SK-N-SH (cell line): Measurements from ENCODE around the gene RPL3. TPM values are rescaled to one million over a fixed set of nuclear protein-coding genes. Genes with fewer than 3 reads are reported as not detected.

ENCODE experiments used
- CTCF ChIA-PET: fragments of 300-600, 350-600 bp; formaldehyde crosslinking; extraction: SDS; loops from one replicate; lab custom pipeline; 2021; lab: Yijun Ruan, JAX
- POLR2A ChIA-PET: fragments of 350-600 bp; sonication (Branson Sonifier 250); formaldehyde crosslinking; extraction: SDS; loops from one replicate; lab custom pipeline; 2020; ENCODE audit warnings: antibody characterized with exemption, inconsistent platforms; lab: Yijun Ruan, JAX
- DNase-seq: peaks from one replicate; pipeline ENCODE4 v3.0.0; 2012
- H2AFZ ChIP-seq: fragments of 200-600 bp; sonication (generic); 2 replicates; pipeline ENCODE4 v1.8.1; 2016; ENCODE audit warnings: antibody characterized with exemption, mild to moderate bottlenecking, low read depth
- H3F3A ChIP-seq: fragments of 200-600 bp; sonication (generic); replicated peaks from 2 replicates; pipeline ENCODE3; 2016; ENCODE audit warnings: antibody characterized with exemption, mild to moderate bottlenecking; ENCODE audit not compliant: insufficient read depth
- H3K27ac ChIP-seq, 2 experiments: fragments of 200-500 bp in 1 of 2; fragments of 200-600 bp in 1 of 2; sonication (Bioruptor generic) in 1 of 2; sonication (generic), shearing (Covaris generic) in 1 of 2; 2 replicates each; pipeline versions ENCODE4 v1.5.1 to v1.6.1; 2014 to 2016; ENCODE audit warnings: low read depth in 2 of 2, inconsistent platforms in 1 of 2, low read length in 1 of 2, mild to moderate bottlenecking in 1 of 2, mixed read lengths in 1 of 2
- H3K27me3 ChIP-seq: fragments of 200-600 bp; sonication (generic), shearing (Covaris generic); 2 replicates; pipeline ENCODE4 v1.6.1; 2016; ENCODE audit warnings: mixed run types; ENCODE audit not compliant: insufficient read depth
- H3K36me3 ChIP-seq, 2 experiments: fragments of 200-500 bp in 1 of 2; fragments of 200-600 bp in 1 of 2; sonication (Bioruptor generic) in 1 of 2; sonication (generic) in 1 of 2; replicated peaks in 1 of 2; 2 replicates each; pipeline versions ENCODE3 to v1.5.1; 2014 to 2016; ENCODE audit warnings: low read length in 1 of 2, mild to moderate bottlenecking in 1 of 2; ENCODE audit not compliant: insufficient read depth in 2 of 2, control insufficient read depth in 1 of 2
- H3K4me1 ChIP-seq, 2 experiments: fragments of 200-500 bp in 1 of 2; fragments of 200-600 bp in 1 of 2; sonication (Bioruptor generic) in 1 of 2; sonication (generic), shearing (Covaris generic) in 1 of 2; 2 replicates each; pipeline versions ENCODE4 v1.5.1 to v1.6.1; 2014 to 2016; ENCODE audit warnings: low read depth in 1 of 2, low read length in 1 of 2, mixed run types in 1 of 2; ENCODE audit not compliant: insufficient read depth in 2 of 2, control insufficient read depth in 1 of 2
- H3K4me2 ChIP-seq: fragments of 200-600 bp; sonication (generic), shearing (Covaris generic); 2 replicates; pipeline ENCODE4 v1.6.1; 2017; ENCODE audit warnings: mixed run types
- H3K4me3 ChIP-seq, 2 experiments: fragments of 200-500 bp in 1 of 2; fragments of 200-600 bp in 1 of 2; sonication (Bioruptor generic) in 1 of 2; sonication (generic), shearing (Covaris generic) in 1 of 2; 2 replicates each; pipeline versions ENCODE4 v1.5.1 to v1.8.1; 2014 to 2016; ENCODE audit warnings: low read depth in 2 of 2, inconsistent platforms in 1 of 2, low read length in 1 of 2, mild to moderate bottlenecking in 1 of 2, mixed read lengths in 1 of 2, moderate library complexity in 1 of 2
- H3K79me2 ChIP-seq: fragments of 200-600 bp; sonication (generic); 2 replicates; pipeline ENCODE4 v1.8.1; 2017; ENCODE audit warnings: mild to moderate bottlenecking; ENCODE audit not compliant: insufficient read depth
- H3K9ac ChIP-seq: fragments of 200-600 bp; sonication (generic); 2 replicates; pipeline ENCODE4 v1.6.1; 2017; ENCODE audit warnings: mixed run types
- H3K9me2 ChIP-seq: fragments of 200-600 bp; sonication (generic); 2 replicates; pipeline ENCODE4 v1.6.1; 2017; ENCODE audit warnings: mixed run types
- H3K9me3 ChIP-seq: fragments of 200-600 bp; sonication (generic); 2 replicates; pipeline ENCODE4 v1.6.1; 2017; ENCODE audit warnings: mixed run types, mild to moderate bottlenecking, moderate library complexity
- H4K20me1 ChIP-seq: fragments of 200-600 bp; sonication (generic); 2 replicates; pipeline ENCODE4 v1.6.1; 2017; ENCODE audit warnings: mild to moderate bottlenecking, mixed run types; ENCODE audit not compliant: insufficient read depth
- CHD2 ChIP-seq: fragments of 150-350 bp; IDR thresholded peaks from 2 replicates; pipeline ENCODE4 v1.6.1; 2018; ENCODE audit warnings: low read length; ENCODE audit not compliant: partially characterized antibody
- ELF1 ChIP-seq: IDR thresholded peaks from 2 replicates; pipeline ENCODE4 v1.4.0; 2012
- FOXJ3 ChIP-seq: sonication (generic); formaldehyde crosslinking; IDR thresholded peaks from 2 replicates; pipeline ENCODE4 v1.5.1; 2020; ENCODE audit warnings: mild to moderate bottlenecking, missing genetic modification reagents
- FOXM1 ChIP-seq: IDR thresholded peaks from 2 replicates; pipeline ENCODE4 v1.4.0; 2012; ENCODE audit warnings: low read depth, mild to moderate bottlenecking
- GATA2 ChIP-seq: sonication (generic); formaldehyde crosslinking; IDR thresholded peaks from 2 replicates; pipeline ENCODE4 v1.5.0; 2020; ENCODE audit warnings: mild to moderate bottlenecking, missing genetic modification reagents
- MEF2A ChIP-seq: IDR thresholded peaks from 2 replicates; pipeline ENCODE4 v1.4.0; 2012; ENCODE audit warnings: low read depth, borderline replicate concordance
- MXI1 ChIP-seq: IDR thresholded peaks from 2 replicates; pipeline ENCODE4 v1.6.1; 2012; ENCODE audit warnings: mild to moderate bottlenecking, low read depth, low read length, improper control_type of control experiment
- NRF1 ChIP-seq: IDR thresholded peaks from 2 replicates; pipeline ENCODE4 v1.6.1; 2012; ENCODE audit warnings: low read depth, mild to moderate bottlenecking, low read length
- RCOR1 ChIP-seq: fragments of 150-350 bp; IDR thresholded peaks from 2 replicates; pipeline ENCODE4 v1.6.1; 2017; ENCODE audit warnings: antibody characterized with exemption, low read length
- SIN3A ChIP-seq: IDR thresholded peaks from 2 replicates; pipeline ENCODE4 v1.6.1; 2012; ENCODE audit warnings: low read depth, mild to moderate bottlenecking, low read length, moderate library complexity, borderline replicate concordance
- TAF1 ChIP-seq: IDR thresholded peaks from 2 replicates; pipeline ENCODE4 v1.6.1; 2012; ENCODE audit warnings: low read depth, mild to moderate bottlenecking, low read length, moderate library complexity, borderline replicate concordance
- TCF12 ChIP-seq: IDR thresholded peaks from 2 replicates; pipeline ENCODE4 v1.4.0; 2012
- YY1 ChIP-seq: IDR thresholded peaks from 2 replicates; pipeline ENCODE4 v1.4.0; 2012; ENCODE audit warnings: low read depth, mild to moderate bottlenecking
- WGBS: methylation state at CpG from one replicate; pipeline ENCODE4 v1.1.6; 2017; ENCODE audit warnings: low lambda C conversion rate; 5-methylcytosine and 5-hydroxymethylcytosine counted together
- polyA plus RNA-seq, 3 experiments: library from polyadenylated mRNA; depleted of rRNA; stranded (reverse); fragments of >200 nt; gene quantifications; 2 replicates each; pipeline ENCODE4 v1.2.3, GENCODE V29; 2012
- TF ChIP-seq, protein P1 (sequence below): fragments of 200-600 bp; sonication (generic); IDR thresholded peaks from 2 replicates; pipeline ENCODE4 v1.6.1; 2017; ENCODE audit warnings: antibody characterized with exemption, mild to moderate bottlenecking, moderate library complexity

Gene RPL3
- polyA plus RNA-seq, 1 of the 3 experiments (the other 2 are of a cell fraction), result 4,976 TPM

DNA sequence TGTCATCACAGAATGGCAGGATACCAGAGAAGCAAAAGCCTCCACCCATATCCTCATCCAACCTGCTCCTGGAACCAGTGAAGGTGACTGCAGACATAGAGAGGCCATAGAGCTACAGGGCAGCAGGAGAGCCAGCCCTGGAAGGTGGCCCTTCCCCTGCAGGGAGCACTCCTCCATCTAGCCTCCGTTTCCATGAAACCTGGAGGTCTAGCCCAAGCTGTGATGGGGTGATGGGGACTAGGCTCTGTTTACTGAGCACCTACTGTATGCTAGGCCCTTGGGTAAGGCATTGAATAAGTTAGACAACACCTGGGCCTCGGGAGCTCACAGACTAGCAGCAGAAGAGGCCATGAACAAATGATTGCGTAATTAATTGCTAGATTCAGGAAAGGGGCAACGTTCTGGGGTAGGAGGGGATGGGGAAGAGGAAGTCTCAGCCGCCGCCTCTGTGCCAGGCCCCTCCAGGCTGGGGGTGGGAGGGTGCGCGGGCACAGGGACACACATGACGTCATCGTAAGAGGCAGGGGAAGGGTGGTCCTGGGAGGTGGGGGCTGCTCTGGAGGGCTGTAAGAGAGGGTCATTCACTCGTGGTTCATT is 29.6 kb upstream of the RPL3 start:
- H3K9ac ChIP-seq, result no peak overlapping the region

DNA sequence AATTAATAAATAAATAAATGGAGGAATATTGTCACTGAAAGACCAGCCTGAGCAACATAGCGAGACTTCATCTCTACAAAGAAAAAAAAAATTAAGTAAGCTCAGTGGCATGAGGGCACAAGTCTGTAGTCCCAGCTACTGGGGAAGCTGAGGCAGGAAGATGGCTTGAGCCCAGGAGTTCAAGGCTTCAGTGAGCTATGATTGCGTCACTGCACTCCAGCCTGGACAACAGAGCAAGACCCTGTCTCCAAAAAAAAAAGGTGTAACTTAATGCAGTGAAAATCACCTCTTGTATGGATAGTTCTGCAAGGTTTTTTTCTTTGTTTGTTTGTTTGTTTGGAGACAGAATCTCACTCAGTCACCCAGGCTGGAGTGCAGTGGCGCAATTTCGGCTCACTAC is 25.8 kb upstream of the RPL3 start:
- H3K9me2 ChIP-seq, result no peaks in the 10 kb centered on the region
- H3F3A ChIP-seq, result no peaks in the 10 kb centered on the region
- no peak overlapping the region for H3K27ac ChIP-seq
- H3K4me3 ChIP-seq, result no peak overlapping the region
- no peak overlapping the region for H2AFZ ChIP-seq
- H3K27me3 ChIP-seq, result no peaks in the 10 kb centered on the region
- 96% methylated on average over 4 of the region's 4 CpGs for WGBS
- no peaks in the 10 kb centered on the region for H4K20me1 ChIP-seq
- H3K4me1 ChIP-seq, result peaks cover 0 to 5% of the 10 kb centered on the region in 2 experiments; a peak in 2 of 4 replicates
- no peak for DNase-seq
- ChIA-PET CTCF (interaction anchor here (0.8 kb wide), 1 partner anchor 100 kb away, joined by 3 read pairs; no protein-coding TSS in a partner anchor), POLR2A (no interaction called here)
- H3K4me2 ChIP-seq, result no peak overlapping the region
- H3K9ac ChIP-seq, result no peak overlapping the region
- TF ChIP-seq MEF2A (no peak), YY1 (no peak), FOXM1 (no peak), TCF12 (no peak), ELF1 (no peak), NRF1 (no peak), TAF1 (no peak), MXI1 (no peak), FOXJ3 (no peak), GATA2 (no peak), SIN3A (no peak)
- TF ChIP-seq, protein P1, sequence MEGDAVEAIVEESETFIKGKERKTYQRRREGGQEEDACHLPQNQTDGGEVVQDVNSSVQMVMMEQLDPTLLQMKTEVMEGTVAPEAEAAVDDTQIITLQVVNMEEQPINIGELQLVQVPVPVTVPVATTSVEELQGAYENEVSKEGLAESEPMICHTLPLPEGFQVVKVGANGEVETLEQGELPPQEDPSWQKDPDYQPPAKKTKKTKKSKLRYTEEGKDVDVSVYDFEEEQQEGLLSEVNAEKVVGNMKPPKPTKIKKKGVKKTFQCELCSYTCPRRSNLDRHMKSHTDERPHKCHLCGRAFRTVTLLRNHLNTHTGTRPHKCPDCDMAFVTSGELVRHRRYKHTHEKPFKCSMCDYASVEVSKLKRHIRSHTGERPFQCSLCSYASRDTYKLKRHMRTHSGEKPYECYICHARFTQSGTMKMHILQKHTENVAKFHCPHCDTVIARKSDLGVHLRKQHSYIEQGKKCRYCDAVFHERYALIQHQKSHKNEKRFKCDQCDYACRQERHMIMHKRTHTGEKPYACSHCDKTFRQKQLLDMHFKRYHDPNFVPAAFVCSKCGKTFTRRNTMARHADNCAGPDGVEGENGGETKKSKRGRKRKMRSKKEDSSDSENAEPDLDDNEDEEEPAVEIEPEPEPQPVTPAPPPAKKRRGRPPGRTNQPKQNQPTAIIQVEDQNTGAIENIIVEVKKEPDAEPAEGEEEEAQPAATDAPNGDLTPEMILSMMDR, result no peak
- TF ChIP-seq, all 33 proteins: peak for 0
- Histone ChIP-seq H3K9me3 (no peaks in the 10 kb centered on the region), H3K36me3 (no peaks in the 10 kb centered on the region), H3K79me2 (no peaks in the 10 kb centered on the region)

More for the DNA sequence above, 29.6 kb upstream of the RPL3 start:
- no peaks in the 10 kb centered on the region for H3K36me3 ChIP-seq
- DNase-seq, result peak; percentile 66
- WGBS, result 65% methylated on average over 3 of the region's 11 CpGs
- H3K9me3 ChIP-seq, result no peaks in the 10 kb centered on the region
- H2AFZ ChIP-seq, result peak overlapping the region; percentile 65; the same call in 1 of the 2 replicates
- POLR2A ChIA-PET, result interaction anchor here (1.6 kb wide), 1 partner anchor 30 kb away, joined by 9 read pairs; the partner anchor contains the start of gene RPL3
- no peak for TF ChIP-seq ELF1
- TF ChIP-seq RCOR1, result no peak
- no peak for TF ChIP-seq CHD2
- TF ChIP-seq TCF12, result no peak
- TF ChIP-seq SIN3A, result no peak
- TF ChIP-seq, all 33 proteins: peak for 0
- H3K27ac ChIP-seq, result peak overlapping the region in 1 of 2 experiments; percentile 34; a peak in 1 of 4 replicates
- no peaks in the 10 kb centered on the region for H3K27me3 ChIP-seq
- H3K9me2 ChIP-seq, result no peaks in the 10 kb centered on the region
- CTCF ChIA-PET, result interaction anchor here (1.0 to 1.4 kb wide), 3 partner anchors 32 to 180 kb away, joined by 3 to 4 read pairs (median 4); no protein-coding TSS in a partner anchor
- peak overlapping the region; percentile 66 for H3K4me2 ChIP-seq
- no peaks in the 10 kb centered on the region for H3K79me2 ChIP-seq
- no peaks in the 10 kb centered on the region for H4K20me1 ChIP-seq
- H3K4me1 ChIP-seq, result peaks cover 0 to 13% of the 10 kb centered on the region in 2 experiments; a peak in 1 of 4 replicates
- peak overlapping the region; percentile 48 to 52 for H3K4me3 ChIP-seq
- H3F3A ChIP-seq, result no peaks in the 10 kb centered on the region
